NCI-H2171 (cell line): Measurements from ENCODE around the gene RHOJ.
"Not testable (repeated sequence)": the region's sequence is repeated elsewhere in the genome, so short reads cannot be mapped to it uniquely, and the experiment has no call there.

Source experiments
- DNase-seq: peaks from one replicate; lab custom pipeline; 2025; lab: John Stamatoyannopoulos, UW

The RHOJ gene

GRCh38 chr14:63268771-63269170 lies 64.5 kb downstream of the RHOJ start:
- no peak for DNase-seq

GRCh38 chr14:63269561-63270225 lies 65.5 kb downstream of the RHOJ start:
- no peak for DNase-seq

GRCh38 chr14:63273129-63273528 lies 68.9 kb downstream of the RHOJ start:
- no peak for DNase-seq

- DNase-seq, result no peak
Observed at GRCh38 chr14:63273717-63274655, 69.7 kb downstream of the RHOJ start.

GRCh38 chr14:63275611-63276010 lies 71.4 kb downstream of the RHOJ start:
- DNase-seq, result peak; percentile 92

GRCh38 chr14:63276016-63276415 lies 71.8 kb downstream of the RHOJ start:
- DNase-seq, result no peak

- DNase-seq, result peak; percentile 70
Observed at GRCh38 chr14:63276492-63277342, 72.5 kb downstream of the RHOJ start.

GRCh38 chr14:63277591-63278183 lies 73.4 kb downstream of the RHOJ start:
- peak; percentile 75 for DNase-seq

GRCh38 chr14:63279933-63280332 lies 75.7 kb downstream of the RHOJ start:
- DNase-seq, result not testable (repeated sequence)

- no peak for DNase-seq
Observed at GRCh38 chr14:63282997-63283883, 79.0 kb downstream of the RHOJ start.

- no peak for DNase-seq
Observed at GRCh38 chr14:63283884-63284248, 79.6 kb downstream of the RHOJ start.

GRCh38 chr14:63286071-63286470 lies 81.8 kb downstream of the RHOJ start:
- DNase-seq, result no peak

GRCh38 chr14:63287666-63288483 lies 83.6 kb downstream of the RHOJ start:
- DNase-seq, result peak; percentile 36

- DNase-seq, result no peak
Observed at GRCh38 chr14:63288853-63289252, 84.6 kb downstream of the RHOJ start.

- DNase-seq, result no peak
Observed at GRCh38 chr14:63290741-63291430, 86.6 kb downstream of the RHOJ start.

- DNase-seq, result no peak
Observed at GRCh38 chr14:63292805-63293204, 88.6 kb downstream of the RHOJ start.

- no peak for DNase-seq
Observed at GRCh38 chr14:63295231-63295685, 91.0 kb downstream of the RHOJ start.

GRCh38 chr14:63296060-63296563 lies 91.9 kb downstream of the RHOJ start:
- DNase-seq, result no peak
